HG03575 (cell line): ENCODE measurements around the gene TDO2.

ENCODE experiments used
- ATAC-seq: cut with Tn5 transposase; IDR thresholded peaks from one replicate; pipeline ENCODE4 v1.9.1; 2021; ENCODE audit not compliant: unreplicated experiment, insufficient number of reproducible peaks, low FRiP score; ENCODE audit errors: extremely low read depth

Gene TDO2

GRCh38 chr4:155946486-155946885, 43.0 kb downstream of the TDO2 start:
- no peak for ATAC-seq

- no peak for ATAC-seq
Measured at GRCh38 chr4:155948541-155948940, 45.0 kb downstream of the TDO2 start.

DNA sequence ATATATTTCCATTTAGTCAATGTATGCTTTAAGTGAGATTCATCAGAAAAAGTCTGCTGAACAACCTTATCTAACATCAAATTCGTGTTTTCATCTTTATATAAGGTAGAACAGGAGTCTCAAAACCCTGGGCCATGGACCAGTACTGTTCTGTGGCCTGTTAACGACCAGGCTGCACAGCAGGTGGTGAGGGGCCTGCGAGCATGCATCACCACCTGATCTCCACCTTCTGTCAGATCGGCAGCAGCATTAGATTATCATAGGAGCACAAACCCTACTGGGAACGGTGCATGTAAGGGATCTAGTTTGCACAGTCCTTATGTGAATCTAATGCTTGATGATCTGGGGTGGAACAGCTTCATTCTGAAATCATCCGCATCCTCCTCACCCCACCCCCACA, 47.0 kb downstream of the TDO2 start:
- no peak for ATAC-seq

DNA sequence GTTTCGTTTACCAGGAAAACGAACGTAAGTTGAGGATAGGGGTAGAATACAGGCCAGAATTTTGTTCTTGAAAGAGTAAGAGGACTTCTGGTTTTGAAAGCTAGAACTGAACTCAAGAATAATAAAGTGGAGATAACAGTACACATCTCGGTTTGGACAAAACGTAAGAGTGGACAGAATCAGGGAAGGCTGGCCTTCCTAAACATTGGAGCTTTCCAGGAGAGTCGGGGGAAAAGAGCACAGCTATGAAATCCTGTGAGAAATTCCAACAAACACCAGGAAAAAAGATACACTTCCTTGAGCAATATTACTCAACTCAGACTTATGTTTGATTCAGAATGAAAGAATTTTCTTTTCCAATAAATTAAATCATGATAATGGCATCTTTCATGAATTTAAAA, 49.0 kb downstream of the TDO2 start:
- ATAC-seq: no peak

- ATAC-seq: peak; percentile 88
Measured at GRCh38 chr4:155953151-155954117, 49.9 kb downstream of the TDO2 start, which contains the start of gene CTSO. CTSO (minus strand) TSS chr4:155953866; CDS start chr4:155953847, 19 bp downstream.

DNA sequence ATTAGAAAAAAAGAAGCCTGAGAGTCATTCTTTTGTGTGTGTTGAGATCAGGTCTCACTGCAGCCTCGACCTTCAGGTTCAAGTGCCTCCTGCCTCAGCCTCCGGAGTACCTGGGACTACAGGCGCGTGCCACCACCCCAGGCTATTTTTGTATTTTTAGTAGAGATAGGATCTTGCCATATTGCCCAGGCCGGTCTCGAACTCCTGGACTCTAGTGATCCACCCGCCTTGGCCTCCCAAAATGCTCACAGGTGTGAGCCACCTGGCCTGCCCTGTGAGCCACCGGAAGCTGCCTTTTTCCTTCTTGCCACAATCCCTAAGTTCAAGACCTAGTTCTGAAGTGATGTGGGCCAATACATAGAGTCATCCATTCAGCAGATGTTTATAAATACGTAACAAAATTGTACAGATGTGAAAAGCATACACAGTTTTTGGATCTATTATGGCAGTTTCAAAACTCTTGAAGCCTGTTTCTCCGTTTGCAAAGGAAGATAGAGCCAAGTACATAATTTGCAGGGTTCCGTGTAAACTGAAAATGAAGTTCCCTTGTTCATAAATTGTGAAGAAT, 50.7 kb downstream of the TDO2 start:
- no peak for ATAC-seq

- no peak for ATAC-seq
Measured at GRCh38 chr4:155954939-155955338, 51.4 kb downstream of the TDO2 start.

DNA sequence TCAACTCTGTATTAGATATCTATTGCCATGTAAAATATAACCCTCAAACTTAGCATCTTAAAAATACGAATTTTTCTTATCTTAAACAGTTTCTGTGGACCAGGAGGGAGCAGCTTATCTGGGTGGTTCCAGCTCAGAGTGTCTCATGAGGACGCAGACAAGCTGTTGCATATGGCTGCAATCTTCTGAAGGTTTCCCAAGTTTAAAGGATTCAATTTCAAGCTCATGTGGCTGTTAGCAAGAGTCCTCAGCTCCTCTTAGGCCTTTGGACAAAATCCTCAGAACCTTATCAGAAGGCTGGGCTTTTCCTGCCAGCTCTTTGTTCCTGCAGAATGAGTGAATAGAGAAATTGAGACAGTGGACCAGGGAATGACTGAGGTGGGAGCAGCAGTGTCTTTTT, 53.0 kb downstream of the TDO2 start:
- no peak for ATAC-seq

DNA sequence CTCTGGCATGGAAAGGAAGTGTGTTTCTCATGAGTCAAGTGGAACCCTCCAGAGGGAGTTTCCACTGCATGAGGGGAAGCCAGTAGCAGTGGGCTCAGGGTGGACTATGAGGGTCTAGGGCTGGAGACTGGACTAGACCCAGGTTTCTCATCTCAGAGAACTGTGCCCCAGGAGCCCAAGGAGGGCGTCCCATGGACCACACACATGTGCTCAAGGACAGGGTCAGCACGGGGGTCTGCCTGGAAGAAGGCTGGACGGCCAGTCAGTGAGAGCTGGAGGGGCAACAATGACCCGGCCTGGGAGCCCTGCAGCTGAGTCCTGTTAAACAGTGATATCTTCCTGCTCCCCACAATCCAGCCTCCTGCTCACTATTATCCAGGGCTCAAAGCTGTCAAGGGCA, 55.9 kb downstream of the TDO2 start:
- no peak for ATAC-seq

DNA sequence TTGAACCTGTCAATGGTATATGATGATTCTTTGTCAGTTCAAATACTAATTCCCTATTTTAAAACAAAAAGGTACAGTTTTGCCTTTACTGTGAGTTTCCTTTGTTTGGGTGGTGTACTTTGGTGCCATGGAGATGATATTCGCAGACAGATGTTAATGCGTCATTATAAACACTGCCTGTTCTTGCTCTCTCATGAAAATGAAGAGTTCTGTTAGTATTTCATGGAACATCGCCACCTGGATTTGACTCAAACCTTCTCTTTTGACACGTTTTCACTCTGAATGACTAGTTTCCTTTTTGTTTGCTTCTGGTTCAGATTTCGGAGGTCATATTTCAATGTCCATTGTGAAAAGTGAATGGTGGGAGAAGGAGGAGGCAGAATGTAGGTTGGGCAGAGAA, 57.0 kb downstream of the TDO2 start:
- ATAC-seq: no peak

DNA sequence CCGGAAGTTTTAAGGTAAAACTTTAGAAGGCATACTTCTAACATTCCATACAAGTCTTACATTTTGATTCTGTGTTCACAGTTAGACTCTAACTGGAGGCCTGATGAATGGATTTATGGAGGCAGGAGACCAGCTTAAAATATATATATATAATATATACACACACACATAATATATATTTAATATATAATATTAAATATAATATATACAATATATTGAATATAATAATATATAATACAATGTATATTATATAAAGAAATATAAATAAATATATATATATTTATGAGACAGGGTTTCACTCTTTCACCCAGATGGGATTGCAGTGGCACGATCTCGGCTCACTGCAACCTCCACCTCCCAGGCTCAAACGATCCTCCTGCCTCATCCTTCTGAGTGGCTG, 58.1 kb downstream of the TDO2 start:
- ATAC-seq: no peak

DNA sequence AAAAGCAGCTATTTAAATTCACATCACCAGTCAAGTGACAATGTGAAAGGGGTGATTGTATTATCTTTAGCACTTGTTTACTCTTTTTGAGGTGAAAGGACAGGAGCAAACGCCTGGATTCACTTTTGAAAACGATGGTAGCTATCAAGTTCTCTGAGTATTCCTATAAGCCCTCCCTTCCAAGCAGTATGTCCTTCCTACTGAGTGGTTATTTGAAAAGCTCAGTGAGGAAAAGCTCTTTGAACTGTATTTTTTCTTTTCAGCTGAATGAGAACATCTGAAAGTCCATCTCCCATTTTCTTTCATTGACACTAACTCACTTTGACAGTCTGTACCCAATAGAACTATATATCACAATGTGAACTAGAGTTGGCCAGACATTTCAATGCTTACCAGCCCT, 59.3 kb downstream of the TDO2 start:
- no peak for ATAC-seq

GRCh38 chr4:155964016-155964891, 60.8 kb downstream of the TDO2 start:
- no peak for ATAC-seq

- ATAC-seq: no peak
Measured at GRCh38 chr4:155966171-155966570, 62.7 kb downstream of the TDO2 start.

- no peak for ATAC-seq
Measured at GRCh38 chr4:155966731-155967395, 63.4 kb downstream of the TDO2 start.
